Bronchial epithelial cell (primary cell): ENCODE data around the gene TNFRSF12A. TPM values are rescaled to one million over a fixed set of nuclear protein-coding genes. Genes with fewer than 3 reads are reported as not detected.

Source experiments
- DNase-seq: peaks from one replicate; pipeline ENCODE4 v3.0.0-alpha.2; 2010; ENCODE audit warnings: low read depth
- FAIRE-seq: peaks from 2 replicates; lab custom pipeline; 2011; peaks lifted over from hg19 to GRCh38; lab: Jason Lieb, UNC
- H3K27me3 ChIP-seq: 2 replicates; pipeline ENCODE4 v1.5.1; 2011; ENCODE audit warnings: low read length; ENCODE audit not compliant: control insufficient read depth, insufficient read depth
- H3K36me3 ChIP-seq: 2 replicates; pipeline ENCODE4 v1.5.1; 2011; ENCODE audit warnings: low read length; ENCODE audit not compliant: control insufficient read depth, insufficient read depth
- H3K4me3 ChIP-seq: 2 replicates; pipeline ENCODE4 v1.5.1; 2011; ENCODE audit warnings: mild to moderate bottlenecking, low read depth, low read length, control low read depth
- total RNA-seq: library from RNA; depleted of rRNA; stranded (reverse); fragments of >200 nt; gene quantifications from 2 replicates; pipeline ENCODE4 v1.2.1, GENCODE V29; 2014
- TF ChIP-seq, protein P1 (sequence below): IDR thresholded peaks from 2 replicates; pipeline ENCODE4 v1.5.1; 2011; ENCODE audit warnings: mild to moderate bottlenecking, moderate library complexity, low read length, control low read depth, inconsistent platforms; ENCODE audit not compliant: insufficient read depth, severe bottlenecking

Gene TNFRSF12A
- total RNA-seq, 1 donor from 2014 or later = 686 TPM

- H3K4me3 ChIP-seq = no peak overlapping the region
- peaks cover 2% of the 10 kb centered on the region for H3K36me3 ChIP-seq
- peaks cover 5% of the 10 kb centered on the region for H3K27me3 ChIP-seq
- TF ChIP-seq, protein P1, sequence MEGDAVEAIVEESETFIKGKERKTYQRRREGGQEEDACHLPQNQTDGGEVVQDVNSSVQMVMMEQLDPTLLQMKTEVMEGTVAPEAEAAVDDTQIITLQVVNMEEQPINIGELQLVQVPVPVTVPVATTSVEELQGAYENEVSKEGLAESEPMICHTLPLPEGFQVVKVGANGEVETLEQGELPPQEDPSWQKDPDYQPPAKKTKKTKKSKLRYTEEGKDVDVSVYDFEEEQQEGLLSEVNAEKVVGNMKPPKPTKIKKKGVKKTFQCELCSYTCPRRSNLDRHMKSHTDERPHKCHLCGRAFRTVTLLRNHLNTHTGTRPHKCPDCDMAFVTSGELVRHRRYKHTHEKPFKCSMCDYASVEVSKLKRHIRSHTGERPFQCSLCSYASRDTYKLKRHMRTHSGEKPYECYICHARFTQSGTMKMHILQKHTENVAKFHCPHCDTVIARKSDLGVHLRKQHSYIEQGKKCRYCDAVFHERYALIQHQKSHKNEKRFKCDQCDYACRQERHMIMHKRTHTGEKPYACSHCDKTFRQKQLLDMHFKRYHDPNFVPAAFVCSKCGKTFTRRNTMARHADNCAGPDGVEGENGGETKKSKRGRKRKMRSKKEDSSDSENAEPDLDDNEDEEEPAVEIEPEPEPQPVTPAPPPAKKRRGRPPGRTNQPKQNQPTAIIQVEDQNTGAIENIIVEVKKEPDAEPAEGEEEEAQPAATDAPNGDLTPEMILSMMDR = no peak
- no peak for DNase-seq
- FAIRE-seq = no peak
Observed at GRCh38 chr16:3010510-3010909, 9.7 kb upstream of the TNFRSF12A start.

DNA sequence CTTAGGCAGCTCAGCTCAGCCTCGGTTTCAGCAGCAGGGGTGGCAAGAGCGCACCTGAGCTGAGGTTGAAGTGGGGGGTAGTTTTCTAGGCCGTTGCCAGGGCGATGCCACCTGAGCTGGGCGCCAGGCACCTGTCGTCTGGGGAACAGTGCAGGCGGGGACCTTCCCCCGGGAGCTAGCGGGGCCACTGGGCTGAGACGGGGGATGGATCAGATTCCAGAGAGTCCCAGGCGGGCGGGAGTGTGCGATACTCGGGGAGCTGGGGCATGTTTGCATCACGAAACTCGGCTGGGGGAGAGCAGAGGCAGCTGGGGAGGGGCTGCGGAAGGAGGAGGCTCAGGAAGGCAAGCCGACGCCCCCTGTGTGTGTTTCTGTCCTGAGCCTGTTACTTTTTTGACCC, 7.9 kb upstream of the TNFRSF12A start:
- TF ChIP-seq, protein P1 = no peak
- peaks cover 5% of the 10 kb centered on the region for H3K27me3 ChIP-seq
- no peak overlapping the region for H3K4me3 ChIP-seq
- H3K36me3 ChIP-seq = no peaks in the 10 kb centered on the region
- DNase-seq (no peak), FAIRE-seq (no peak)

DNA sequence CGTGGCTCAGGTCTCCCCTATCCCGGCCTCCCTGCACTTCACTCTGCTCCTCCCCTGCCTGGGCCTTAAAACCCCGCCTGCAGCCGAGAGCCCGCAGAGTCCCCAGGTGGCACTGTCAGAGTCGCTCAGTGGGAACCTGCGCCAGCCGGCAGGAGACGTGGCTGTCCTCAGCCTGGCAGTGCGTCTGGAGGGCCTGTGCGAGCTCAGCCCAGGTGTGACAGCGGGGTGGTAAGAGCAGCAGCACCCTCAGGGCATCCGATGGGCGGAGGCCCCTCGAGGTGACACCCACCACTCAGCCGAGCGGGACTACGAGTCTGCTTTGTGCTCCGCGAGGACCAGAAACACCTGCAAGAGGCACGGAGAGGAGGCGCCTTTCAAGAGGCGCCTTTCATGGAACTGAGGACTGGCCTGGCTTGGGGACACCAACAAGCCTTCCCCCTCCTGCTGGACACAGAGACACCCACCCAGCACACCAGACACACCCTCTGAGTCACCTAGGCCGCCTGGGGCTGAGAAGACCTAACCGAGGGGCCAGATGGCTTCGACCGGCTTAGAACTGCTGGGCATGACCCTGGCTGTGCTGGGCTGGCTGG, 7.2 kb upstream of the TNFRSF12A start, which contains the start of gene CLDN9:
CLDN9 (plus strand) TSS at position 96 of the 593 bp plus-strand sequence; CDS start at position 536, 440 bp downstream.
- TF ChIP-seq, protein P1 = no peak
- no peak for FAIRE-seq
- no peak for DNase-seq
- H3K27me3 ChIP-seq = peaks cover 5% of the 10 kb centered on the region
- H3K36me3 ChIP-seq = no peaks in the 10 kb centered on the region
- H3K4me3 ChIP-seq = no peak within 1 kb of the TSS

GRCh38 chr16:3013491-3013951, 6.6 kb upstream of the TNFRSF12A start:
- DNase-seq = no peak
- no peak for FAIRE-seq
- no peak overlapping the region for H3K4me3 ChIP-seq
- no peaks in the 10 kb centered on the region for H3K36me3 ChIP-seq
- TF ChIP-seq, protein P1 = no peak
- peaks cover 5% of the 10 kb centered on the region for H3K27me3 ChIP-seq

DNA sequence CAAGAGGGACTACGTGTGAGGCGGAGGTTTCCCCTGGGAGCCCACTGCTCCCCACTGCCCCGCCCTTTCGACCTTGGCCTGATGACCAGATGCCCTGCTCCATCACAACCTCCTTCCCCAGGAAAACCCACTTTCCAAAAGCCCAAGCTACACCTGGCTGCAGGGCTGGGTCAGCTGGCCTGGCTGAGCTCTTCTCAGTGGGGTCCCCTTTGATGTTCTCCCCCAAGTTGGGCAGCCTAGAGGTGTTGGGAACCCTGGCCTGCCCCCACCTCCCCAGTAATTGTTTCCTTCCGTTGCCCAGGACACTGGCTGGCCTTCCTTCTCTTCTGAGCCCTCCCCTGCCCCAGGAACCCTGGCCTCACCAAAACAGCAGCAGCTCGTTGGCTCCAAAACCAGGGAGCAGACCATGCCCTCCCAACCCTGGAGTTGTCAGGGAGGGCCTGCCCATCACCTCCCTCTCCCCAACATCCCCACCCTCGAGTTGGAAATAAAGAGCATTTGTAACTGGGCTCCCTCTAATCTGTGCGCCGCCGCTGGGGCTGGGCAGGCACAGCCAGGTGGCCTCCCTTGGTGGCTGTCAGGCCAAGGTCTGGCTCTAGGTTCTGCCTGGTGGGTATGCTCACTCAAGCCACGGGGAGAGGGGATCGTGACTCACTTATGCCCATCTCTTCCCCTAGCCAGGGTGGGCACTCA, 6.0 kb upstream of the TNFRSF12A start:
- Histone ChIP-seq H3K27me3 (peaks cover 5% of the 10 kb centered on the region), H3K36me3 (no peaks in the 10 kb centered on the region), H3K4me3 (no peak overlapping the region)
- TF ChIP-seq, protein P1 = no peak
- DNase-seq (no peak), FAIRE-seq (no peak)
